Smooth muscle cell (in vitro differentiated cells): ENCODE data around the gene ETS1. TPM values are rescaled to one million over a fixed set of nuclear protein-coding genes. Genes with fewer than 3 reads are reported as not detected.

Experiments
- DNase-seq: peaks from one replicate; lab custom pipeline; 2025; ENCODE audit not compliant: unreplicated experiment; lab: John Stamatoyannopoulos, UW
- H2AFZ ChIP-seq: fragments of 200-600 bp; sonication (generic); 2 replicates; pipeline ENCODE4 v1.6.0; 2016; ENCODE audit warnings: antibody characterized with exemption, low read depth, mild to moderate bottlenecking
- H3F3A ChIP-seq: fragments of 200-600 bp; sonication (generic); 2 replicates; pipeline ENCODE4 v1.6.0; 2017; ENCODE audit warnings: antibody characterized with exemption, low read depth
- H3K27ac ChIP-seq: fragments of 200-600 bp; sonication (generic); 2 replicates; pipeline ENCODE4 v1.5.1; 2016; ENCODE audit warnings: low read depth, mild to moderate bottlenecking
- H3K27me3 ChIP-seq: fragments of 200-600 bp; sonication (generic); 2 replicates; pipeline ENCODE4 v1.6.1; 2016; ENCODE audit warnings: low read depth, mild to moderate bottlenecking
- H3K36me3 ChIP-seq: fragments of 200-600 bp; sonication (generic); 2 replicates; pipeline ENCODE4 v1.5.1; 2016; ENCODE audit warnings: low read depth
- H3K4me1 ChIP-seq: fragments of 200-600 bp; sonication (generic); 2 replicates; pipeline ENCODE4 v1.5.1; 2016; ENCODE audit warnings: low read depth
- H3K4me2 ChIP-seq: fragments of 200-600 bp; sonication (generic); 2 replicates; pipeline ENCODE4 v1.6.0; 2016; ENCODE audit warnings: mild to moderate bottlenecking
- H3K4me3 ChIP-seq: fragments of 200-600 bp; sonication (generic); 2 replicates; pipeline ENCODE4 v1.5.1; 2016; ENCODE audit warnings: mild to moderate bottlenecking
- H3K79me2 ChIP-seq: fragments of 200-600 bp; sonication (generic); 2 replicates; pipeline ENCODE4 v1.6.0; 2016; ENCODE audit warnings: low read depth, mild to moderate bottlenecking
- H3K9ac ChIP-seq: fragments of 200-600 bp; sonication (generic); 2 replicates; pipeline ENCODE4 v1.6.0; 2016; ENCODE audit warnings: low read depth
- H3K9me3 ChIP-seq: fragments of 200-600 bp; sonication (generic); replicated peaks from 2 replicates; pipeline ENCODE4 v1.5.1; 2016; ENCODE audit warnings: low read depth
- H4K20me1 ChIP-seq: fragments of 200-600 bp; sonication (generic); 2 replicates; pipeline ENCODE4 v1.6.0; 2016; ENCODE audit warnings: low read depth
- WGBS: methylation state at CpG from one replicate; pipeline ENCODE4 v1.1.7; 2016; ENCODE audit warnings: low lambda C conversion rate; 5-methylcytosine and 5-hydroxymethylcytosine counted together
- polyA plus RNA-seq: library from polyadenylated mRNA; unstranded; fragments of >200 nt; fragmentation: Nextera tagmentation; extraction: Ambion mirVana; gene quantifications from 2 replicates; pipeline ENCODE4 v1.2.1, GENCODE V29; 2016
- total RNA-seq: library from RNA; depleted of rRNA; stranded (reverse); fragments of >200 nt; gene quantifications from 2 replicates; pipeline ENCODE4 v1.2.3, GENCODE V29; 2014
- TF ChIP-seq, protein P1 (sequence below): fragments of 200-600 bp; sonication (generic); IDR thresholded peaks from 2 replicates; pipeline ENCODE4 v1.5.1; 2017; ENCODE audit warnings: borderline replicate concordance, mild to moderate bottlenecking, antibody characterized with exemption; ENCODE audit not compliant: insufficient read depth, poor library complexity, severe bottlenecking

ETS1 gene
- total and polyA plus RNA-seq, 2 experiments from 2014 or later = 4.1 to 22.8 TPM

DNA sequence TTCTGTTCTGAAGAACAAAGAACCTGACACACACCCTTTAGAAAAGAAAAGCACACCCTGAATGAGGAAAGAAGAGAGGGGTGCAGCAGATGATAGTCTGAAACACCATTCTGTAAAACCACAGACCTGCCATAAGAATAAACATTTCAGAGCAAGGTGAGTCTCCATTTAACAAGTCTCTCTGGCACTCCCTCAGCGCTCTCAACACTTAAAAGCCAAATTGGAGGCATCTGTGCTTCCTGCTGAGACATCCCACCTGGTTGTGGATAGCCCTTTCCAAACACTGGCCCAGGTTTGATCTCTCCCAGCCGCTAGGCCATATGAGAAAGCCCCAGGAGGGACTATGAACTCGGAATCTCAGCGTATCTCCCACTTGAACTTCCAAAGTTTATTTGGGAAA lies 36.3 kb downstream of the ETS1 start:
- Histone ChIP-seq H3F3A (peaks cover 17% of the 10 kb centered on the region), H4K20me1 (no peaks in the 10 kb centered on the region), H2AFZ (no peak overlapping the region), H3K9ac (no peak overlapping the region), H3K27ac (no peak overlapping the region), H3K36me3 (no peaks in the 10 kb centered on the region), H3K9me3 (no peaks in the 10 kb centered on the region), H3K4me2 (no peak overlapping the region), H3K4me1 (peaks cover 3% of the 10 kb centered on the region), H3K27me3 (no peaks in the 10 kb centered on the region), H3K79me2 (no peaks in the 10 kb centered on the region), H3K4me3 (no peak overlapping the region)
- 97% methylated on average over 4 of the region's 4 CpGs for WGBS
- TF ChIP-seq, protein P1, sequence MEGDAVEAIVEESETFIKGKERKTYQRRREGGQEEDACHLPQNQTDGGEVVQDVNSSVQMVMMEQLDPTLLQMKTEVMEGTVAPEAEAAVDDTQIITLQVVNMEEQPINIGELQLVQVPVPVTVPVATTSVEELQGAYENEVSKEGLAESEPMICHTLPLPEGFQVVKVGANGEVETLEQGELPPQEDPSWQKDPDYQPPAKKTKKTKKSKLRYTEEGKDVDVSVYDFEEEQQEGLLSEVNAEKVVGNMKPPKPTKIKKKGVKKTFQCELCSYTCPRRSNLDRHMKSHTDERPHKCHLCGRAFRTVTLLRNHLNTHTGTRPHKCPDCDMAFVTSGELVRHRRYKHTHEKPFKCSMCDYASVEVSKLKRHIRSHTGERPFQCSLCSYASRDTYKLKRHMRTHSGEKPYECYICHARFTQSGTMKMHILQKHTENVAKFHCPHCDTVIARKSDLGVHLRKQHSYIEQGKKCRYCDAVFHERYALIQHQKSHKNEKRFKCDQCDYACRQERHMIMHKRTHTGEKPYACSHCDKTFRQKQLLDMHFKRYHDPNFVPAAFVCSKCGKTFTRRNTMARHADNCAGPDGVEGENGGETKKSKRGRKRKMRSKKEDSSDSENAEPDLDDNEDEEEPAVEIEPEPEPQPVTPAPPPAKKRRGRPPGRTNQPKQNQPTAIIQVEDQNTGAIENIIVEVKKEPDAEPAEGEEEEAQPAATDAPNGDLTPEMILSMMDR = no peak
- DNase-seq = no peak

DNA sequence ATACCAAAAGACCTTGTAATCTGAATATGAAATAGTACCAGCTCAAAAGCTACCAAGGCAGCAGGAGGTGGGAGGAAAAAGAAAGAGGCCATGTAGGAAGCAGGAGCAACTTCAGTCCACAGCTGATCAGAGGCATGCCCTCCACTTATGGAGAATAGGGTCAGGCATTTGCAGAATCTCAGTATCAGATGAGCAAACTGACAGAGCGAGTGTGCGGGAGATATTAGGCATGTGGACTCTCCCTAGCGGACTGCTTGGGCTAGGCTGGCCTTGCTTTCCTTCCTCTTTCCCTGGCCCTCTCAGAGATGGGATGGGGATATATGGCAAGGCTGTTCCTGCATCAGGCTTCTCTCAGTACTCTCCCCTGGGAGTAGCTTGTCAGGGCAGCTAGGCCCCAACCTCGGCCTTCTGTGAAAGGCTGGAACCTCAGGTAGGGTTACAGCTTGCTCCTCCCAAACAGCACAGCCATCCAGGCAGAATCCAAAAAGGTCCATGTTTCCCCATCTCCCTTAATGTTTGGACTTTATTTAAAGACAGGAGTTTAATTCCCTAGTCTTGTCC lies 37.0 kb downstream of the ETS1 start:
- no peak overlapping the region for H3K27ac ChIP-seq
- no peaks in the 10 kb centered on the region for H4K20me1 ChIP-seq
- no peak overlapping the region for H3K9ac ChIP-seq
- H3K9me3 ChIP-seq = no peaks in the 10 kb centered on the region
- H3K4me2 ChIP-seq = no peak overlapping the region
- H2AFZ ChIP-seq = no peak overlapping the region
- no peak overlapping the region for H3K4me3 ChIP-seq
- no peak for DNase-seq
- WGBS = 79% methylated on average over 4 of the region's 4 CpGs
- no peaks in the 10 kb centered on the region for H3K27me3 ChIP-seq
- peaks cover 3% of the 10 kb centered on the region for H3K4me1 ChIP-seq
- H3K36me3 ChIP-seq = no peaks in the 10 kb centered on the region
- H3K79me2 ChIP-seq = no peaks in the 10 kb centered on the region
- TF ChIP-seq, protein P1 = no peak
- H3F3A ChIP-seq = peaks cover 17% of the 10 kb centered on the region

DNA sequence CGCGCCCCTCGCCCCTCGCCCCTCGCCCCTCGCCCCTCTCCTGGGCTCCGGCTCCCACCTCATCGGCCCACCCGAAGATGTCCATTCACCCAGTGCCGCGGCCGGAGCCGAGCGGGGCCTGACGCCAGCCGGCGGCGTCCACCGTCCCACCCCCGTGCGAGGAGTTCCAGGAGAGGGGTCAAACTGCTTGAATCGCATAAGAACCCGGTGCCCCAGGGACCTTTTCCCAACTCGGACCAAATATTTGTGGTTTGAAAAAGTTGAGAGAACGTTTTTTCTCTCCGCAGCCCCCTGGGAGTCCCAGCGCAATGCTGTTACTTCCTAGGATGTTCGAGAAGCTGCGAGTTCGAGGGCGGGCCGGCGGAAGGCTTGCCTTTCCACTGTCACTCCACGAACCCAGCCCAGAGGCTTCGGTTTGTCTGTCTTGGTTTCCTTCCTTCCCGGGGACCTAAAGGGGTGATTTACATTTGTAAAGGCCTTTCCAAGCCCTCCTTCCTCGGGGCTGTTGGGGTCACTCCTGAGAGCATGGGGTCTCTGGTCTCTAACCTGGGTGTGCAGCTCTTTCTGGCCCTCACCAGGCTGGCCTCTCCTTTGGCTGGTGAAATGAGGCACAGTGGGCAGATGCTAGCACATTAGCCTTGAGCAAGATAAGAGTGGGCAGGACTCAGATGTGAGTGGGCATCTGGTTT lies 38.0 kb downstream of the ETS1 start:
- Histone ChIP-seq H3K4me2 (peak overlapping the region; percentile 99), H3K79me2 (no peaks in the 10 kb centered on the region), H2AFZ (peak overlapping the region; percentile 100), H3K4me3 (peak overlapping the region; percentile 63), H3K9ac (no peak overlapping the region), H3K9me3 (no peaks in the 10 kb centered on the region), H3F3A (peaks cover 17% of the 10 kb centered on the region), H4K20me1 (no peaks in the 10 kb centered on the region), H3K4me1 (peaks cover 6% of the 10 kb centered on the region), H3K36me3 (no peaks in the 10 kb centered on the region), H3K27ac (no peak overlapping the region), H3K27me3 (no peaks in the 10 kb centered on the region)
- 26% methylated on average over 30 of the region's 37 CpGs for WGBS
- TF ChIP-seq, protein P1 = no peak
- DNase-seq = no peak

DNA sequence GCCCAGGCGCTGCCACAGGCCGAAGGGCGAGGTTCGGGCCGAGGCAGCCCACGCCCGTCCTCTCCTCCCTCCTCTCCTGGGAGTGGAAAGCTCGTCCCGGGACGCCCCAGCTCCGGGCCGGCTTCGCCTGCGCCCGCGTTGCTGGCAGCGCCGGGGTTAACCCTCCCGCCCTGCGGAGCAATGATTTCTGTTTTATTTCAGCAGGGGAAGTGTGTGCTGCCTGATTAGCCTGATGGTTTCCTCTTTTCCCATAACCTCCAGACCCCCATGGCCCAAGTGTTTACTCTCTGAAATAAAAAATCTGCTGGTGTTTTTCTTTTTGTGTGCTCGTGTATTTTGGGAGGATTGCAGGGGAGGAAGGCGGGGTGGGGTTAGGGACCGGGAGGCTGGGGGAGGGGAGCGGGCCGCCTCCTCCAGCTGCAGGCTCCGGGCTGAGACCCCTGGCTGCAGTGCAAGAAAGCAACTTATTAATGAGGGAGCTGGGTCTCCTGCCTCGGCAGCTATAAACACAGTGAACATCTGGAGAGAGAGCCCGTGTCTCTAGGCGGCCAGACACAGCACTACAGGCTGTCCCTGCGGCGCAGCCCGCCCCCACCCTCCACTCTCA lies 38.6 kb downstream of the ETS1 start:
- H3K79me2 ChIP-seq = no peaks in the 10 kb centered on the region

More for the DNA sequence above, 38.6 kb downstream of the ETS1 start:
- Histone ChIP-seq H2AFZ (peak overlapping the region; percentile 100), H3K9me3 (no peaks in the 10 kb centered on the region), H4K20me1 (no peaks in the 10 kb centered on the region), H3K36me3 (no peaks in the 10 kb centered on the region), H3K4me2 (peak overlapping the region; percentile 99), H3K9ac (peak overlapping the region; percentile 56), H3K27me3 (no peaks in the 10 kb centered on the region), H3F3A (peaks cover 17% of the 10 kb centered on the region), H3K4me1 (peaks cover 13% of the 10 kb centered on the region), H3K27ac (no peak overlapping the region), H3K4me3 (peak overlapping the region; percentile 63)
- TF ChIP-seq, protein P1 = no peak
- no peak for DNase-seq
- WGBS = under 1% methylated on average over 25 of the region's 32 CpGs
